HT1080 (cell line): ENCODE measurements around the gene ARAF. TPM values are rescaled to one million over a fixed set of nuclear protein-coding genes. Genes with fewer than 3 reads are reported as not detected.
"Not testable (repeated sequence)": the region's sequence is repeated elsewhere in the genome, so short reads cannot be mapped to it uniquely, and the experiment has no call there.

ENCODE experiments used
- DNase-seq: peaks from one replicate; pipeline ENCODE4 v3.0.0-alpha.2; 2015; ENCODE audit warnings: low read depth
- total RNA-seq: library from RNA; depleted of rRNA; stranded (reverse); fragments of >200 nt; shearing (Covaris generic); gene quantifications from 2 replicates; pipeline ENCODE4 v1.2.3, GENCODE V29; 2014

The ARAF gene
- total RNA-seq, 1 experiment from 2014 or later, result 32.4 TPM

GRCh38 chrX:47584714-47585113 lies 23.7 kb downstream of the ARAF start:
- DNase-seq, result no peak

- no peak for DNase-seq
Observed at GRCh38 chrX:47585273-47585672, 24.3 kb downstream of the ARAF start.

- no peak for DNase-seq
Observed at GRCh38 chrX:47586043-47586787, 25.2 kb downstream of the ARAF start.

- DNase-seq, result no peak
Observed at GRCh38 chrX:47587091-47587891, 26.3 kb downstream of the ARAF start.

- DNase-seq, result no peak
Observed at GRCh38 chrX:47587906-47588735, 27.1 kb downstream of the ARAF start.

- no peak for DNase-seq
Observed at GRCh38 chrX:47590984-47591383, 30.0 kb downstream of the ARAF start.

GRCh38 chrX:47593522-47593921 lies 32.5 kb downstream of the ARAF start:
- DNase-seq, result no peak

- DNase-seq, result no peak
Observed at GRCh38 chrX:47595716-47596251, 34.8 kb downstream of the ARAF start.

- DNase-seq, result no peak
Observed at GRCh38 chrX:47596256-47596655, 35.3 kb downstream of the ARAF start.

GRCh38 chrX:47597222-47597621 lies 36.2 kb downstream of the ARAF start:
- no peak for DNase-seq

GRCh38 chrX:47603125-47603524 lies 42.1 kb downstream of the ARAF start:
- not testable (repeated sequence) for DNase-seq

- no peak for DNase-seq
Observed at GRCh38 chrX:47605024-47605423, 44.0 kb downstream of the ARAF start.

- DNase-seq, result no peak
Observed at GRCh38 chrX:47607091-47607490, 46.1 kb downstream of the ARAF start.

- DNase-seq, result no peak
Observed at GRCh38 chrX:47608130-47608810, 47.3 kb downstream of the ARAF start.

GRCh38 chrX:47610511-47610910 lies 49.5 kb downstream of the ARAF start:
- DNase-seq, result no peak

GRCh38 chrX:47611489-47611888 lies 50.5 kb downstream of the ARAF start:
- DNase-seq, result no peak

- DNase-seq, result no peak
Observed at GRCh38 chrX:47611926-47612325, 50.9 kb downstream of the ARAF start.

GRCh38 chrX:47612418-47612817 lies 51.4 kb downstream of the ARAF start:
- DNase-seq, result no peak

GRCh38 chrX:47613082-47613481 lies 52.1 kb downstream of the ARAF start:
- no peak for DNase-seq

GRCh38 chrX:47614618-47615017 lies 53.6 kb downstream of the ARAF start:
- no peak for DNase-seq

GRCh38 chrX:47618923-47619485 lies 58.0 kb downstream of the ARAF start:
- DNase-seq, result no peak
